IMR-90 (cell line): Measurements from ENCODE around the gene SSBP2. TPM values are rescaled to one million over a fixed set of nuclear protein-coding genes. Genes with fewer than 3 reads are reported as not detected.

Experiments used
- ATAC-seq: fragments of 200-7000 bp; cut with Tn5 transposase; 2 replicates; pipeline ENCODE4 v1.9.1; 2020; ENCODE audit warnings: low read depth, mild to moderate bottlenecking, moderate library complexity
- BruUV-seq: library from RNA; stranded (reverse); fragments of 400-500 nt; replicated peaks from 2 replicates; lab custom pipeline; 2021; lab: Mats Ljungman, UMichigan
- CTCF ChIA-PET: fragments of 300-600 bp; formaldehyde crosslinking; extraction: SDS; loops from one replicate; lab custom pipeline; 2021; ENCODE audit warnings: antibody characterized with exemption; lab: Yijun Ruan, JAX
- POLR2A ChIA-PET: fragments of 300-600 bp; sonication (Branson Sonifier 250); formaldehyde crosslinking; loops from one replicate; lab custom pipeline; 2022; ENCODE audit warnings: antibody characterized with exemption; ENCODE audit not compliant: unreplicated experiment; lab: Charles Lee
- DNase-seq: peaks from one replicate; pipeline ENCODE4 v3.0.0; 2013
- H2AFZ ChIP-seq: replicated peaks from 2 replicates; pipeline ENCODE3; 2013; ENCODE audit warnings: low read length, mild to moderate bottlenecking; ENCODE audit not compliant: poor library complexity
- H2AK5ac ChIP-seq: 2 replicates; pipeline ENCODE4 v1.6.1; 2013; ENCODE audit warnings: low read depth, low read length, inconsistent platforms
- H2AK9ac ChIP-seq: replicated peaks from 2 replicates; pipeline ENCODE3; 2013; ENCODE audit warnings: mild to moderate bottlenecking, low read depth, low read length, moderate library complexity; ENCODE audit not compliant: poor library complexity
- H2BK120ac ChIP-seq: 2 replicates; pipeline ENCODE4 v1.6.1; 2013; ENCODE audit warnings: low read depth, low read length, inconsistent platforms
- H2BK15ac ChIP-seq: 3 replicates; pipeline ENCODE4 v1.6.1; 2013; ENCODE audit warnings: low read depth, low read length, inconsistent platforms
- H2BK20ac ChIP-seq: 2 replicates; pipeline ENCODE4 v1.6.1; 2013; ENCODE audit warnings: low read depth, mild to moderate bottlenecking, inconsistent platforms, low read length, moderate library complexity
- H2BK5ac ChIP-seq: 2 replicates; pipeline ENCODE4 v1.6.1; 2013; ENCODE audit warnings: mild to moderate bottlenecking, low read depth, low read length, inconsistent platforms; ENCODE audit not compliant: poor library complexity, severe bottlenecking
- H3K14ac ChIP-seq: replicated peaks from 2 replicates; pipeline ENCODE4 v1.6.1; 2013; ENCODE audit warnings: low read depth, low read length, inconsistent platforms
- H3K18ac ChIP-seq: 2 replicates; pipeline ENCODE4 v1.6.1; 2013; ENCODE audit warnings: low read depth, low read length, control low read depth
- H3K23ac ChIP-seq: 2 replicates; pipeline ENCODE4 v1.6.1; 2013; ENCODE audit warnings: low read depth, low read length, inconsistent platforms
- H3K27ac ChIP-seq: 2 replicates; pipeline ENCODE4 v1.5.1; 2013; ENCODE audit warnings: mild to moderate bottlenecking, control low read depth, low read length; ENCODE audit not compliant: insufficient read depth
- H3K27me3 ChIP-seq: 2 replicates; pipeline ENCODE4 v1.6.1; 2013; ENCODE audit warnings: low read length; ENCODE audit not compliant: control insufficient read depth, insufficient read depth
- H3K36me3 ChIP-seq: 2 replicates; pipeline ENCODE4 v1.6.1; 2013; ENCODE audit warnings: low read length, mixed read lengths; ENCODE audit not compliant: control insufficient read depth, insufficient read depth
- H3K4ac ChIP-seq: 2 replicates; pipeline ENCODE4 v1.6.1; 2013; ENCODE audit warnings: low read depth, low read length, inconsistent platforms
- H3K4me1 ChIP-seq: 2 replicates; pipeline ENCODE4 v1.6.1; 2013; ENCODE audit warnings: low read length, mixed read lengths; ENCODE audit not compliant: control insufficient read depth, insufficient read depth
- H3K4me2 ChIP-seq: 2 replicates; pipeline ENCODE4 v1.6.1; 2013; ENCODE audit warnings: low read depth, mild to moderate bottlenecking, control low read depth, low read length, moderate library complexity
- H3K4me3 ChIP-seq: 2 replicates; pipeline ENCODE4 v1.5.1; 2013; ENCODE audit warnings: low read depth, mild to moderate bottlenecking, control low read depth, low read length, moderate library complexity; ENCODE audit not compliant: insufficient read depth
- H3K56ac ChIP-seq: 2 replicates; pipeline ENCODE4 v1.6.1; 2013; ENCODE audit warnings: low read length, inconsistent platforms; ENCODE audit not compliant: insufficient read depth; ENCODE audit errors: extremely low read depth
- H3K79me1 ChIP-seq, 2 experiments: 2 replicates each; pipeline ENCODE4 v1.6.1; 2013; ENCODE audit warnings: low read length in 2 of 2, inconsistent platforms in 1 of 2, low read depth in 1 of 2
- H3K9ac ChIP-seq: 2 replicates; pipeline ENCODE4 v1.6.1; 2013; ENCODE audit warnings: low read depth, low read length, control low read depth
- H3K9me1 ChIP-seq: 2 replicates; pipeline ENCODE4 v1.6.1; 2013; ENCODE audit warnings: low read length, inconsistent platforms; ENCODE audit not compliant: insufficient read depth
- H3K9me3 ChIP-seq: 2 replicates; pipeline ENCODE4 v1.6.1; 2013; ENCODE audit warnings: low read length; ENCODE audit not compliant: control insufficient read depth, insufficient read depth
- H4K20me1 ChIP-seq: 2 replicates; pipeline ENCODE4 v1.6.1; 2013; ENCODE audit warnings: low read length, inconsistent platforms; ENCODE audit not compliant: insufficient read depth
- H4K5ac ChIP-seq: 2 replicates; pipeline ENCODE4 v1.6.1; 2013; ENCODE audit warnings: mild to moderate bottlenecking, low read depth, low read length, control low read depth
- H4K8ac ChIP-seq, 2 experiments: 2 replicates each; pipeline ENCODE4 v1.6.1; 2013; ENCODE audit warnings: low read depth in 2 of 2, low read length in 2 of 2, control low read depth in 1 of 2, inconsistent platforms in 1 of 2
- H4K91ac ChIP-seq: 2 replicates; pipeline ENCODE4 v1.6.1; 2013; ENCODE audit warnings: low read depth, low read length, inconsistent platforms; ENCODE audit not compliant: insufficient read depth
- BHLHE40 ChIP-seq: fragments of 150-350 bp; IDR thresholded peaks from 2 replicates; pipeline ENCODE4 v1.6.1; 2016; ENCODE audit warnings: mild to moderate bottlenecking, low read depth, low read length
- CEBPB ChIP-seq: IDR thresholded peaks from 2 replicates; pipeline ENCODE4 v1.6.1; 2012; ENCODE audit warnings: low read depth, low read length, improper control_type of control experiment
- CHD1 ChIP-seq: IDR thresholded peaks from 2 replicates; pipeline ENCODE4 v1.6.1; 2012; ENCODE audit warnings: low read depth, low read length, improper control_type of control experiment
- CTCF ChIP-seq: conservative IDR thresholded peaks from 2 replicates; pipeline ENCODE4 v1.5.1; 2012; ENCODE audit warnings: mild to moderate bottlenecking, low read depth, low read length, improper control_type of control experiment
- ELK1 ChIP-seq: fragments of 150-350 bp; IDR thresholded peaks from 2 replicates; pipeline ENCODE4 v1.6.1; 2016; ENCODE audit warnings: low read depth, mild to moderate bottlenecking, low read length, moderate library complexity, borderline replicate concordance
- MAFK ChIP-seq: IDR thresholded peaks from 2 replicates; pipeline ENCODE4 v1.6.1; 2012; ENCODE audit warnings: low read depth, low read length, improper control_type of control experiment
- MAZ ChIP-seq: IDR thresholded peaks from 2 replicates; pipeline ENCODE4 v1.6.1; 2012; ENCODE audit warnings: low read depth, mild to moderate bottlenecking, low read length, improper control_type of control experiment, moderate library complexity, borderline replicate concordance
- NFE2L2 ChIP-seq: fragments of 150-350 bp; IDR thresholded peaks from 2 replicates; pipeline ENCODE4 v1.6.1; 2016; ENCODE audit warnings: low read depth, mild to moderate bottlenecking, low read length
- POLR2A ChIP-seq: IDR thresholded peaks from 2 replicates; pipeline ENCODE4 v1.6.1; 2012; ENCODE audit warnings: mild to moderate bottlenecking, low read depth, low read length
- RAD21 ChIP-seq: IDR thresholded peaks from 2 replicates; pipeline ENCODE4 v1.6.1; 2012; ENCODE audit warnings: low read length, improper control_type of control experiment
- SMC3 ChIP-seq: fragments of 150-350 bp; IDR thresholded peaks from 2 replicates; pipeline ENCODE4 v1.6.1; 2016; ENCODE audit warnings: low read depth, mild to moderate bottlenecking, antibody characterized with exemption, low read length, moderate library complexity
- USF2 ChIP-seq: fragments of 150-350 bp; IDR thresholded peaks from 2 replicates; pipeline ENCODE4 v1.6.1; 2017; ENCODE audit warnings: mild to moderate bottlenecking, antibody characterized with exemption, low read length, low read depth
- WGBS, 2 experiments: methylation state at CpG; one replicate each; pipeline versions ENCODE4 v1.1.5 to v1.1.7; 2013; ENCODE audit warnings: missing lambda C conversion rate in 2 of 2; ENCODE audit not compliant: insufficient read length in 1 of 2; ENCODE audit errors: extremely low coverage in 2 of 2; 5-methylcytosine and 5-hydroxymethylcytosine counted together
- dilution Hi-C: fragments of 300-500 bp; cut with HindIII; formaldehyde crosslinking; loops from one replicate; pipeline ENCODE4 v1.14.3; 2018; ENCODE audit warnings: low sequenced_read_pairs; ENCODE audit not compliant: unreplicated experiment
- in situ Hi-C: fragments of 300-500 bp; cut with MboI; formaldehyde crosslinking; loops from 3 replicates; pipeline ENCODE4 v1.14.3; 2019; ENCODE audit warnings: low sequenced_read_pairs, inconsistent platforms, mixed read lengths
- intact Hi-C: fragments of 100-400 bp; cut with micrococcal nuclease; formaldehyde crosslinking; loops from 2 replicates; pipeline ENCODE4 v1.10.0; 2022
- polyA plus RNA-seq, 3 experiments: library from polyadenylated mRNA; depleted of rRNA; stranded (reverse); fragments of >200 nt; gene quantifications; 2 replicates each; pipeline ENCODE4 v1.2.3, GENCODE V29; 2012; ENCODE audit warnings: low replicate concordance in 1 of 3
- total RNA-seq: library from RNA; depleted of rRNA; stranded (reverse); fragments of >200 nt; gene quantifications from 2 replicates; pipeline ENCODE4 v1.2.3, GENCODE V29; 2012

The SSBP2 gene
- total and polyA plus RNA-seq, 2 of the 4 experiments (the other 2 are of a cell fraction) = 38.4 to 42.7 TPM

- Histone ChIP-seq H2AFZ (no peak overlapping the region), H3K9ac (no peak overlapping the region), H3K4me2 (no peak overlapping the region), H4K8ac (no peak overlapping the region), H2BK5ac (no peak overlapping the region), H3K4ac (no peak overlapping the region), H3K56ac (no peak overlapping the region), H3K9me3 (no peaks in the 10 kb centered on the region), H3K36me3 (no peaks in the 10 kb centered on the region), H2BK120ac (no peak overlapping the region), H4K91ac (no peak overlapping the region), H3K4me1 (no peaks in the 10 kb centered on the region), H2AK5ac (no peak overlapping the region), H3K27me3 (no peaks in the 10 kb centered on the region), H2AK9ac (no peak overlapping the region), H3K14ac (no peak overlapping the region), H4K5ac (no peak overlapping the region), H3K79me1 (peaks cover 0 to 10% of the 10 kb centered on the region in 2 experiments; a peak in 1 of 4 replicates), H3K4me3 (no peak overlapping the region), H3K23ac (no peak overlapping the region), H3K27ac (no peak overlapping the region), H2BK20ac (no peak overlapping the region), H4K20me1 (peaks cover 4% of the 10 kb centered on the region; the same call in 1 of the 2 replicates), H2BK15ac (no peak overlapping the region), H3K18ac (no peak overlapping the region), H3K9me1 (no peaks in the 10 kb centered on the region)
- 97% methylated on average over 4 of the region's 5 CpGs; no CpG with 5 or more reads in 1 of the 2 experiments for WGBS, 2 experiments
- in situ Hi-C loops (no loop called here), intact Hi-C loops (no loop called here), dilution Hi-C loops (no loop called here)
- DNase-seq = no peak
- ChIA-PET POLR2A (no interaction called here), CTCF (interaction anchor here (0.5 kb wide), 1 partner anchor 135 kb away, joined by 3 read pairs; no protein-coding TSS in a partner anchor)
- BruUV-seq = no TSS peak
- TF ChIP-seq USF2 (no peak), POLR2A (no peak), CHD1 (no peak), SMC3 (no peak), BHLHE40 (no peak), MAZ (no peak), NFE2L2 (no peak), CEBPB (no peak), ELK1 (no peak), CTCF (no peak), RAD21 (no peak), MAFK (no peak)
- no peak for ATAC-seq
Measured at GRCh38 chr5:81688215-81688614, 62.7 kb downstream of the SSBP2 start.
